ENCODE data around the gene NOL7. TPM values are rescaled to one million over a fixed set of nuclear protein-coding genes. Genes with fewer than 3 reads are reported as not detected.

The NOL7 gene
- total and polyA plus RNA-seq, 2 of the 13 experiments (the other 11 are each of a cell fraction or from before 2014, with no cell fraction given), result 37.8 to 186 TPM

- TF ChIP-seq, protein P1, sequence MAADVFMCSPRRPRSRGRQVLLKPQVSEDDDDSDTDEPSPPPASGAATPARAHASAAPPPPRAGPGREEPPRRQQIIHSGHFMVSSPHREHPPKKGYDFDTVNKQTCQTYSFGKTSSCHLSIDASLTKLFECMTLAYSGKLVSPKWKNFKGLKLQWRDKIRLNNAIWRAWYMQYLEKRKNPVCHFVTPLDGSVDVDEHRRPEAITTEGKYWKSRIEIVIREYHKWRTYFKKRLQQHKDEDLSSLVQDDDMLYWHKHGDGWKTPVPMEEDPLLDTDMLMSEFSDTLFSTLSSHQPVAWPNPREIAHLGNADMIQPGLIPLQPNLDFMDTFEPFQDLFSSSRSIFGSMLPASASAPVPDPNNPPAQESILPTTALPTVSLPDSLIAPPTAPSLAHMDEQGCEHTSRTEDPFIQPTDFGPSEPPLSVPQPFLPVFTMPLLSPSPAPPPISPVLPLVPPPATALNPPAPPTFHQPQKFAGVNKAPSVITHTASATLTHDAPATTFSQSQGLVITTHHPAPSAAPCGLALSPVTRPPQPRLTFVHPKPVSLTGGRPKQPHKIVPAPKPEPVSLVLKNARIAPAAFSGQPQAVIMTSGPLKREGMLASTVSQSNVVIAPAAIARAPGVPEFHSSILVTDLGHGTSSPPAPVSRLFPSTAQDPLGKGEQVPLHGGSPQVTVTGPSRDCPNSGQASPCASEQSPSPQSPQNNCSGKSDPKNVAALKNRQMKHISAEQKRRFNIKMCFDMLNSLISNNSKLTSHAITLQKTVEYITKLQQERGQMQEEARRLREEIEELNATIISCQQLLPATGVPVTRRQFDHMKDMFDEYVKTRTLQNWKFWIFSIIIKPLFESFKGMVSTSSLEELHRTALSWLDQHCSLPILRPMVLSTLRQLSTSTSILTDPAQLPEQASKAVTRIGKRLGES (CRISPR knock-in tag; IDR thresholded peaks at IDR 0.05; ENCODE audit: borderline replicate concordance), result no peak
- TF ChIP-seq NFYB (CRISPR knock-in tag; IDR thresholded peaks at IDR 0.05), result peak; percentile 54; the same call in 1 of the 2 replicates
- TF ChIP-seq ZNF335 (CRISPR knock-in tag; IDR thresholded peaks at IDR 0.05), result no peak
- 0 out of 2 replicates have a peak, but pooled peaks have one; percentile 44 for TF ChIP-seq CREBL2 (CRISPR knock-in tag; IDR thresholded peaks at IDR 0.05; ENCODE audit: borderline replicate concordance)
- no peak; the same call in 1 of the 2 replicates for TF ChIP-seq KAT8 (CRISPR knock-in tag; IDR thresholded peaks at IDR 0.05)
- 0 out of 2 replicates have a peak, but pooled peaks have one; percentile 73 for TF ChIP-seq ZNF547 (CRISPR knock-in tag; IDR thresholded peaks at IDR 0.05)
- TF ChIP-seq BHLHE40 (IDR thresholded peaks at IDR 0.05; ENCODE audit: low read length), result peak; percentile 7; the same call in 1 of the 2 replicates
- TF ChIP-seq NFKB2 (CRISPR knock-in tag; IDR thresholded peaks at IDR 0.05; ENCODE audit: borderline replicate concordance), result no peak
- no peak for TF ChIP-seq LCORL (IDR thresholded peaks at IDR 0.05)
- no peak for TF ChIP-seq LCORL (CRISPR knock-in tag; IDR thresholded peaks at IDR 0.05)
- TF ChIP-seq ZNF598 (CRISPR knock-in tag; IDR thresholded peaks at IDR 0.05; ENCODE audit: borderline replicate concordance), result peak; percentile 65; the same call in 1 of the 2 replicates
- no peak for TF ChIP-seq HNRNPL (IDR thresholded peaks at IDR 0.05; ENCODE audit: low read depth, low read length)
- TF ChIP-seq SMC3 (IDR thresholded peaks at IDR 0.05; ENCODE audit: low read length), result no peak
- no peak for TF ChIP-seq SETDB1 (CRISPR knock-in tag; IDR thresholded peaks at IDR 0.05; ENCODE audit: borderline replicate concordance)
- TF ChIP-seq ZNF549 (CRISPR knock-in tag; IDR thresholded peaks at IDR 0.05), result no peak
- TF ChIP-seq ZMYM4 (CRISPR knock-in tag; IDR thresholded peaks at IDR 0.05), result peak; percentile 93
- peak; percentile 30; the same call in 1 of the 2 replicates for TF ChIP-seq DNMT1 (CRISPR knock-in tag; IDR thresholded peaks at IDR 0.05)
- peak; percentile 41; the same call in 1 of the 2 replicates for TF ChIP-seq HDAC1 (CRISPR knock-in tag; IDR thresholded peaks at IDR 0.05)
- peak; percentile 30; the same call in 1 of the 2 replicates for TF ChIP-seq ZNF589 (CRISPR knock-in tag; conservative IDR thresholded peaks at IDR 0.05)
- TF ChIP-seq ZNF101 (CRISPR knock-in tag; IDR thresholded peaks at IDR 0.05; ENCODE audit: borderline replicate concordance, low read depth), result 0 out of 2 replicates have a peak, but pooled peaks have one; percentile 43
- no peak for TF ChIP-seq CREB3 (CRISPR knock-in tag; IDR thresholded peaks at IDR 0.05)
- no peak for TF ChIP-seq USF2 (IDR thresholded peaks at IDR 0.05; ENCODE audit: low read depth, low read length)
- no peak for TF ChIP-seq USF2 (CRISPR knock-in tag; IDR thresholded peaks at IDR 0.05; ENCODE audit: borderline replicate concordance)
- no peak; the same call in 1 of the 2 replicates for TF ChIP-seq CBFB (CRISPR knock-in tag; IDR thresholded peaks at IDR 0.05)
- TF ChIP-seq MBNL3 (CRISPR knock-in tag; conservative IDR thresholded peaks at IDR 0.05), result no peak
- no peak for TF ChIP-seq ZNF775 (CRISPR knock-in tag; IDR thresholded peaks at IDR 0.05; ENCODE audit: borderline replicate concordance)
- no peak for TF ChIP-seq ZNF768 (CRISPR knock-in tag; IDR thresholded peaks at IDR 0.05)
- TF ChIP-seq FOXK2 (IDR thresholded peaks at IDR 0.05), result no peak
These were observed 41.0 kb upstream of the NOL7 start (continued) for GRCh38 chr6:13574149-13574570.
